ENCODE results near the gene ABCB4. TPM values are rescaled to one million over a fixed set of nuclear protein-coding genes. Genes with fewer than 3 reads are reported as not detected.
"Not testable (repeated sequence)": the region's sequence is repeated elsewhere in the genome, so short reads cannot be mapped to it uniquely, and the experiment has no call there.

The ABCB4 gene
- total and polyA plus RNA-seq, 2 experiments from 2014 or later = 0.43 to 0.73 TPM

DNA sequence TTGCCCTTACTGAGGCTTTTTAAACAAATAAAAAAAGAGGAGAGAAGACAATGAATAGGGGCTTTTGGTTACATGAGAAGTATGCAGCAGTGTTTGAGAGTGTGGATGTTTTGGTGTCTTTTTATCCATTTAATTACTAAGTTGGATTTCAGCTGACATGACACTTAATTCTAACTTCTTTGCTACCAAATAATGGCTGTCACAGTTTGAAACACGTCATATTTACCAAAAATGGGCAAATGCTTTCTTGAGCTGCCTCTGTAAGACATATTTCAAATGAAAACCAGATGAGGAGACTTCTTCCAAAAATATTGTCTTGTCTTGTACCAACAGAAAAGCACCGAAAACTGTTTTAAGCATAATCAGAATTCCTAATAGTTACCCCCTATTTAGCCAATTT lies 4.0 kb downstream of the ABCB4 start:
- H3K79me2 ChIP-seq (ENCODE audit: insufficient read depth) = no peaks in the 10 kb centered on the region
- no peaks in the 10 kb centered on the region for H3K9me3 ChIP-seq (ENCODE audit: low read depth)
- H3K27ac ChIP-seq = no peak overlapping the region
- DNase-seq = no peak
- no peaks in the 10 kb centered on the region for H4K20me1 ChIP-seq (ENCODE audit: insufficient read depth)
- H3K4me1 ChIP-seq (ENCODE audit: insufficient read depth) = peaks cover 14% of the 10 kb centered on the region
- in situ Hi-C loops (cut with MboI) = no loop called here
- peaks cover 8% of the 10 kb centered on the region; the same call in 1 of the 2 replicates for H3K27me3 ChIP-seq (replicated peaks; ENCODE audit: insufficient read depth)
- H3K4me2 ChIP-seq (ENCODE audit: unreplicated experiment) = no peak overlapping the region
- H3K36me3 ChIP-seq (ENCODE audit: low read depth) = no peaks in the 10 kb centered on the region
- TF ChIP-seq EZH2phosphoT487 (IDR thresholded peaks at IDR 0.05; ENCODE audit: insufficient read depth, low read depth) = no peak
- no peak for TF ChIP-seq EZH2 (IDR thresholded peaks at IDR 0.05; ENCODE audit: insufficient read depth, poor library complexity, severe bottlenecking)
- no peaks in the 10 kb centered on the region for H3K9me2 ChIP-seq (ENCODE audit: insufficient read depth)
- H3F3A ChIP-seq (ENCODE audit: insufficient read depth) = no peaks in the 10 kb centered on the region
- 21 to 29% methylated on average over 2 of the region's 2 CpGs for WGBS, 2 experiments (ENCODE audit: low coverage in 1 of 2, low lambda C conversion rate in 2 of 2, missing lambda C conversion rate in 2 of 2)
- no peak overlapping the region for H3K4me3 ChIP-seq
- H2AFZ ChIP-seq = no peak overlapping the region
- H3K9ac ChIP-seq = no peak overlapping the region

DNA sequence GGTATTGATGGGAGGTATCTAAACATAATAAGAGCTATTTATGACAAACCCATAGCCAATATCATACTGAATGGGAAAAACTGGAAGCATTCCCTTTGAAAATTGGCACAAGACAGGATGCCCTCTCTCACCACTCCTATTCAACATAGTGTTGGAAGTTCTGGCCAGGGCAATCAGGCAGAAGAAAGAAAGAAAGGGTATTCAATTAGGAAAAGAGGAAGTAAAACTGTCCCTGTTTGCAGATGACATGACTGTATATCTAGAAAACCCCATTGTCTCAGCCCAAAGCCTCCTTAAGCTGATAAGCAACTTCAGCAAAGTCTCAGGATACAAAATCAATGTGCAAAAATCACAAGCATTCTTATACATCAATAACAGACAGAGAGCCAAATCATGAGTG lies 6.3 kb downstream of the ABCB4 start:
- H3K4me3 ChIP-seq; H3K36me3 ChIP-seq (ENCODE audit: low read depth); H3K4me2 ChIP-seq (ENCODE audit: unreplicated experiment); H4K20me1 ChIP-seq (ENCODE audit: insufficient read depth); H3K9ac ChIP-seq; DNase-seq; H3K79me2 ChIP-seq (ENCODE audit: insufficient read depth); in situ Hi-C loops (cut with MboI); H3K9me3 ChIP-seq (ENCODE audit: low read depth); H3K9me2 ChIP-seq (ENCODE audit: insufficient read depth); H2AFZ ChIP-seq; H3K4me1 ChIP-seq (ENCODE audit: insufficient read depth); H3F3A ChIP-seq (ENCODE audit: insufficient read depth); H3K27me3 ChIP-seq (replicated peaks; ENCODE audit: insufficient read depth); H3K27ac ChIP-seq: not testable (repeated sequence)

DNA sequence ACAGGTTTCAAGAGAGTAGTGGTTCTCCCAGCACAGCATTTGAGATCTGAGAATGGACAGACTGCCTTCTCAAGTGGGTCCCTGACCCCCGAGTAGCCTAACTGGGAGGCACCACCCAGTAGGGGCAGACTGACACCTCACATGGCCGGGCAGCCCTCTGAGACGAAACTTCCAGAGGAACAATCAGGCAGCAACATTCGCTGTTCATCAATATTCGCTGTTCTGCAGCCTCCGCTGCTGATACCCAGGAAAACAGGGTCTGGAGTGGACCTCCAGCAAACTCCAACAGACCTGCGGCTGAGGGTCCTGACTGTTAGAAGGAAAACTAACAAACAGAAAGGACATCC lies 10.0 kb downstream of the ABCB4 start:
- H3K27me3 ChIP-seq (replicated peaks; ENCODE audit: insufficient read depth); H3K9me2 ChIP-seq (ENCODE audit: insufficient read depth); H4K20me1 ChIP-seq (ENCODE audit: insufficient read depth); H3K79me2 ChIP-seq (ENCODE audit: insufficient read depth); in situ Hi-C loops (cut with MboI); H3K36me3 ChIP-seq (ENCODE audit: low read depth); DNase-seq; H2AFZ ChIP-seq; H3K4me1 ChIP-seq (ENCODE audit: insufficient read depth); H3K9me3 ChIP-seq (ENCODE audit: low read depth); H3F3A ChIP-seq (ENCODE audit: insufficient read depth); H3K4me3 ChIP-seq; H3K27ac ChIP-seq; H3K9ac ChIP-seq; H3K4me2 ChIP-seq (ENCODE audit: unreplicated experiment): not testable (repeated sequence)
- 76 to 84% methylated on average over 7 of the region's 7 CpGs for WGBS, 2 experiments (ENCODE audit: low coverage in 1 of 2, low lambda C conversion rate in 2 of 2, missing lambda C conversion rate in 2 of 2)

DNA sequence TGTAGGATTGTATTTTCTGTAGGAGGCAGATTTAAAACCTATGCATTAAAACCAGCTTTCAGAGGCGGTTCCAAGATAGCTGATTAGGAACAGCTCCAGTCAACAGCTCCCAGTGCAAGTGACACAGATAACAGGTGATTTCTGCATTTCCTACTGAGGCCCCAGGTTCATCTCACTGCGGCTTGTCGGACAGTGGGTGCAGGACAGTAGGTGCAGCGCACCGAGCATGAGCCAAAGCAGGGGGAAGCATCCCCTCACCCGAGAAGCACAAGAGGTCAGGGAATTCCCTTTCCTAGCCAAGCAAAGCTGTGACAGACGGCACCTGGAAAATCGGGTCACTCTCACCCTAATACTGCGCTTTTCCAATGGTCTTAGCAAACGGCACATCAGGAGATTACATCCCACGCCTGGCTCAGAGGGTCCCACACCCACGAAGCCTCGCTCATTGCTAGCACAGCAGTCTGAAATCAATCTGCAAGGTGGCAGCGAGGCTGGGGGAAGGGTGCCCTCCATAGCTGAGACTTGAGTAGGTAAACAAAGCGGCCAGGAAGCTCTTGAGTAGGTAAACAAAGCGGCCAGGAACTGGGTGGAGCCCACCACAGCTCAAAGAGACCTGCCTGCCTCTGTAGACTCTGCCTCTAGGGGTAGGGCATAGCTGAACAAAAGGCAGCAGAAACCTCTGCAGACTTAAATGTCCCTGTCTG lies 10.5 kb downstream of the ABCB4 start:
- H3K9me2 ChIP-seq (ENCODE audit: insufficient read depth); H3K4me1 ChIP-seq (ENCODE audit: insufficient read depth); H4K20me1 ChIP-seq (ENCODE audit: insufficient read depth); H3F3A ChIP-seq (ENCODE audit: insufficient read depth); H3K4me2 ChIP-seq (ENCODE audit: unreplicated experiment); H3K27ac ChIP-seq; H3K79me2 ChIP-seq (ENCODE audit: insufficient read depth); H3K27me3 ChIP-seq (replicated peaks; ENCODE audit: insufficient read depth); DNase-seq; H3K36me3 ChIP-seq (ENCODE audit: low read depth); H3K9me3 ChIP-seq (ENCODE audit: low read depth); H2AFZ ChIP-seq; H3K9ac ChIP-seq; H3K4me3 ChIP-seq; in situ Hi-C loops (cut with MboI): not testable (repeated sequence)
- 75 to 76% methylated on average over 15 to 16 of the region's 16 CpGs for WGBS, 2 experiments (ENCODE audit: low coverage in 1 of 2, low lambda C conversion rate in 2 of 2, missing lambda C conversion rate in 2 of 2)

DNA sequence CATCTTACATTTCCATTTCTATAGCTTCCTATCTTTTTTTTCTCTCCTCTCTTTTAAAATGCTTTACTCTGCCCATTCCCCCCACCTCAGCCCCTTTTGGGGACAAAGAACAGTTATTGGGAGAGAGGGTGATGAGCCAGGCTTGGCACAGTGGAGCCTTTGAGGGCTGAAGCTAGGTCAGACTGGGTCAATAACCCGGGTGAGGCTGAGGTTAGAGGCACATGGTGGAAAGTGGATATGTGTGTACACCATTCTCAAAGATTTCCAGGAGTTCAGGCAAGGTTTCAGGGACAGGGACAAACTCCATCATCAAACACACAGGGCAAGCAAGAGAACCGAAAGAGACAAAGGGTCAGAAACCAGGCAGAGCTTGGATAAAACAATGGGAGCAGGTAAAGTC lies 11.5 kb downstream of the ABCB4 start:
- Histone ChIP-seq H3K4me1 (ENCODE audit: insufficient read depth) (no peaks in the 10 kb centered on the region), H3K9ac (no peak overlapping the region), H3K4me3 (no peak overlapping the region), H3K4me2 (ENCODE audit: unreplicated experiment) (no peak overlapping the region), H3K27me3 (replicated peaks; ENCODE audit: insufficient read depth) (no peaks in the 10 kb centered on the region), H3K9me3 (ENCODE audit: low read depth) (no peaks in the 10 kb centered on the region), H3K36me3 (ENCODE audit: low read depth) (no peaks in the 10 kb centered on the region), H2AFZ (no peak overlapping the region), H3F3A (ENCODE audit: insufficient read depth) (no peaks in the 10 kb centered on the region), H3K79me2 (ENCODE audit: insufficient read depth) (no peaks in the 10 kb centered on the region), H3K9me2 (ENCODE audit: insufficient read depth) (no peaks in the 10 kb centered on the region), H3K27ac (no peak overlapping the region), H4K20me1 (ENCODE audit: insufficient read depth) (no peaks in the 10 kb centered on the region)
- in situ Hi-C loops (cut with MboI) = no loop called here
- TF ChIP-seq EZH2phosphoT487 (IDR thresholded peaks at IDR 0.05; ENCODE audit: insufficient read depth, low read depth) = no peak
- no peak for TF ChIP-seq EZH2 (IDR thresholded peaks at IDR 0.05; ENCODE audit: insufficient read depth, poor library complexity, severe bottlenecking)
- 59 to 66% methylated on average over 2 of the region's 2 CpGs for WGBS, 2 experiments (ENCODE audit: low coverage in 1 of 2, low lambda C conversion rate in 2 of 2, missing lambda C conversion rate in 2 of 2)
- DNase-seq = no peak

DNA sequence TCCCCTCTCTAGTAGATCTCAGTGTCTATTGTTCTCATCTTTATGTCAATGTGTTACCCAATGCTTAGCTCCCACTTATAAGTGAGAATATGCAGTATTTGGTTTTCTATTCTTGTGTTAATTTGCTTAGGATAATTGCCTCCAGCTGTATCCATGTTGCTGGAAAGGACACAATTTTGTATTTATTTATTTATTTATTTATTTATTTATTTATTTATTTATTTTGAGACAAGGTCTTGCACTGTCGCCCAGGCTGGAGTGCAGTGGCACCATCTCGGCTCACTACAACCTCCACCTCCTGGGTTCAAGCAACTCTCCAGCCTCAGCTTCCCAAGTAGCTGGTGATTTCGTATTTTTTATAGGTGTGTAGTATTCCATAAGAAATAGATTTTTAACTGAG lies 15.0 kb downstream of the ABCB4 start:
- H3F3A ChIP-seq (ENCODE audit: insufficient read depth); H3K36me3 ChIP-seq (ENCODE audit: low read depth); H2AFZ ChIP-seq; H3K79me2 ChIP-seq (ENCODE audit: insufficient read depth); H3K4me3 ChIP-seq; H3K4me2 ChIP-seq (ENCODE audit: unreplicated experiment); H3K9me3 ChIP-seq (ENCODE audit: low read depth); H4K20me1 ChIP-seq (ENCODE audit: insufficient read depth); H3K9ac ChIP-seq; DNase-seq; H3K4me1 ChIP-seq (ENCODE audit: insufficient read depth); H3K27ac ChIP-seq; H3K27me3 ChIP-seq (replicated peaks; ENCODE audit: insufficient read depth); in situ Hi-C loops (cut with MboI); H3K9me2 ChIP-seq (ENCODE audit: insufficient read depth): not testable (repeated sequence)
- 66 to 67% methylated on average over 3 of the region's 3 CpGs for WGBS, 2 experiments (ENCODE audit: low coverage in 1 of 2, low lambda C conversion rate in 2 of 2, missing lambda C conversion rate in 2 of 2)

Measured in GM23248 (cell line).